Mucosa of descending colon (tissue), 3 donors: Measurements from ENCODE around the gene ROPN1B. TPM values are rescaled to one million over a fixed set of nuclear protein-coding genes. Genes with fewer than 3 reads are reported as not detected.
"Not testable (repeated sequence)": the region's sequence is repeated elsewhere in the genome, so short reads cannot be mapped to it uniquely, and the experiment has no call there.

Experiments used
- ATAC-seq: fragments of 200-7000 bp; cut with Tn5 transposase; one replicate; pipeline ENCODE4 v1.9.1; 2020; ENCODE audit warnings: mild to moderate bottlenecking, moderate library complexity
- DNase-seq, 3 donors: peaks; one replicate each; pipeline ENCODE4 v3.0.0-alpha.2; 2020
- H3K36me3 ChIP-seq: fragments of 200-600 bp; one replicate; pipeline ENCODE4 v1.8.0; 2021; ENCODE audit warnings: low read depth, mild to moderate bottlenecking
- H3K4me1 ChIP-seq: fragments of 200-600 bp; one replicate; pipeline ENCODE4 v1.8.0; 2021; ENCODE audit warnings: low read depth, mild to moderate bottlenecking
- H3K4me3 ChIP-seq: fragments of 200-600 bp; one replicate; pipeline ENCODE4 v1.8.0; 2021; ENCODE audit warnings: mild to moderate bottlenecking
- H3K9me3 ChIP-seq: fragments of 200-600 bp; one replicate; pipeline ENCODE4 v1.8.0; 2021; ENCODE audit warnings: mild to moderate bottlenecking
- intact Hi-C, 2 donors: fragments of 100-400 bp; cut with DNase I in 1 of 2; cut with micrococcal nuclease in 1 of 2; formaldehyde crosslinking; loops; one replicate each; pipeline versions ENCODE4 v1.11.0 to v1.11.1; 2022; cut with DNase I, micrococcal nuclease
- total RNA-seq, 3 donors: library from RNA; stranded (reverse); fragmentation: NEBNext Ultra II Directional in 2 of 3; extraction: Animal tissue kit (Norgen Biotek cat#: 25700) in 2 of 3; gene quantifications; one replicate each; pipeline versions ENCODE4 v1.2.1 to v1.2.4, GENCODE V29; 2021 to 2023
- TF ChIP-seq, protein P1 (sequence below): fragments of 200-600 bp; IDR thresholded peaks from one replicate; pipeline ENCODE4 v1.8.0; 2022; ENCODE audit warnings: antibody characterized with exemption, mild to moderate bottlenecking
- donor health status: DM: no; HTN: no; CAD: no; lungs with moderate emphysema.
- donor health status: DM: no; HTN: no; CAD: no.
- donor health status: DM: no; HTN: yes; CAD: no.

Gene ROPN1B
- total RNA-seq, 3 donors from 2014 or later: 0.22 TPM; not detected in 2

GRCh38 chr3:125990253-125990970, 21.4 kb downstream of the ROPN1B start:
- H3K9me3 ChIP-seq: no peaks in the 10 kb centered on the region
- intact Hi-C loops: no loop called here
- peak; percentile 97 for ATAC-seq

DNA sequence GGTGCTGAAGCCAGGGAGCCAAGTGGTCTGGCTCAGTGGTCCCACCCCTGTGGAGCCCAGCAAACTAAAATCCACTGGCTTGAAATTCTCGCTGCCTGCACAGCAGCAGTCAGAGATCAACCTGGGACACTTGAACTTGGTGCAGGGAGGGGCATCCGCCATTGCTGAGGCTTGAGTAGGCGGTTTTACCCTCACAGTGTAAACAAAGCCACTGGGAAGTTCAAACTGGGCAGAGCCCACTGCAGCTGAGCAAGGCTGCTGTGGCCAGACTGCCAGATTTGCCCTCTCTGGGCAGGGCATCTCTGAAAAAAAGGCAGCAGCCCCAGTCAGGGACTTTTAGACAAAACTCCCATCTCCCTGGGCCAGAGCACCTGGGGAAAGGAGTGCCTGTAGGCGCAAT, 27.8 kb downstream of the ROPN1B start:
- H3K36me3 ChIP-seq, H3K4me3 ChIP-seq, intact Hi-C loops, DNase-seq, ATAC-seq, H3K4me1 ChIP-seq: not testable (repeated sequence)
- peaks cover 49% of the 10 kb centered on the region for H3K9me3 ChIP-seq

More at GRCh38 chr3:125990253-125990970, 21.4 kb downstream of the ROPN1B start:
- peaks cover 10% of the 10 kb centered on the region for H3K4me1 ChIP-seq
- TF ChIP-seq, protein P1, sequence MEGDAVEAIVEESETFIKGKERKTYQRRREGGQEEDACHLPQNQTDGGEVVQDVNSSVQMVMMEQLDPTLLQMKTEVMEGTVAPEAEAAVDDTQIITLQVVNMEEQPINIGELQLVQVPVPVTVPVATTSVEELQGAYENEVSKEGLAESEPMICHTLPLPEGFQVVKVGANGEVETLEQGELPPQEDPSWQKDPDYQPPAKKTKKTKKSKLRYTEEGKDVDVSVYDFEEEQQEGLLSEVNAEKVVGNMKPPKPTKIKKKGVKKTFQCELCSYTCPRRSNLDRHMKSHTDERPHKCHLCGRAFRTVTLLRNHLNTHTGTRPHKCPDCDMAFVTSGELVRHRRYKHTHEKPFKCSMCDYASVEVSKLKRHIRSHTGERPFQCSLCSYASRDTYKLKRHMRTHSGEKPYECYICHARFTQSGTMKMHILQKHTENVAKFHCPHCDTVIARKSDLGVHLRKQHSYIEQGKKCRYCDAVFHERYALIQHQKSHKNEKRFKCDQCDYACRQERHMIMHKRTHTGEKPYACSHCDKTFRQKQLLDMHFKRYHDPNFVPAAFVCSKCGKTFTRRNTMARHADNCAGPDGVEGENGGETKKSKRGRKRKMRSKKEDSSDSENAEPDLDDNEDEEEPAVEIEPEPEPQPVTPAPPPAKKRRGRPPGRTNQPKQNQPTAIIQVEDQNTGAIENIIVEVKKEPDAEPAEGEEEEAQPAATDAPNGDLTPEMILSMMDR: no peak
- peak; percentile 82 to 88 (median 87) for DNase-seq
- peak overlapping the region; percentile 48 for H3K4me3 ChIP-seq
- no peaks in the 10 kb centered on the region for H3K36me3 ChIP-seq

GRCh38 chr3:126002189-126002588, 33.2 kb downstream of the ROPN1B start:
- Histone ChIP-seq H3K4me1 (no peaks in the 10 kb centered on the region), H3K36me3 (no peaks in the 10 kb centered on the region), H3K4me3 (no peak overlapping the region), H3K9me3 (peaks cover 44% of the 10 kb centered on the region)
- TF ChIP-seq, protein P1: no peak
- DNase-seq: no peak
- intact Hi-C loops: no loop called here
- no peak for ATAC-seq

DNA sequence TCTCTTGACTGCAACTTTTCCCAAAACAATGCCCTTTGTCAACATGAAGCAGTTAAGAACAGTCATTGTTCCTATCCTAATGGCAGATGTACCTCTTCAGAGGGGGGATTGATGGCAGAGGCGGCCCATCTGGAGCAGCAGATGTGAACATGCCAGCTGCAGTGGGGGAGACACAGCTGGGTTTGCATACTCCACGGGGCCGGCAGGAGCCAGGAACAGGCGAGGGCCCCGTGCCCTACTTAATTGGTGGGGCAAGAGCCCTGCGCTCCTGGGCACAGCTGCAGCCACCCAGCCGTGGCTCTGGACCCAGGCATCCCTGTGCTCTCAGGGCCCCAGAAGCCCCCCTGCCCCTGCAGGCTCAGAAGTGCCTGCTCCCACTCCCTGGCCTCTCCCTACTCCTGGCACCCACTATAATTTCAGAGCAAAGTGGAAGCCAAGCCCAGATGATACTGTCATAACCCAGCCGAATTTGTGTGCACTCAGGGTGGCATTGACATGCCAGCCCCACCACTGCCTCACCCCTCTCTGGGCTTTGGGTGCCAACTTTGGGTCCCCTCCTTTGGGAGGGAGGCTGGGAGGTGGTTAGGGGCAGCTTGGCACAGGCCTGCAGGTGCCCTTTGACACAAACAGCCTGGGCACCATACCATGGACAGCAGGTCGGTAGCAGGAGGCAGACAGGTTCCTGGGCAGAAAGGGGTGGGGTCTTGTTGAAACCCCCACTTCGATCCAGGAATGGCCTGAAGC, 34.6 kb downstream of the ROPN1B start:
- intact Hi-C loops: no loop called here
- no peak overlapping the region for H3K4me3 ChIP-seq
- no peaks in the 10 kb centered on the region for H3K36me3 ChIP-seq
- H3K9me3 ChIP-seq: peaks cover 34% of the 10 kb centered on the region
- DNase-seq (no peak), ATAC-seq (no peak)
- H3K4me1 ChIP-seq: no peaks in the 10 kb centered on the region
- TF ChIP-seq, protein P1: no peak

DNA sequence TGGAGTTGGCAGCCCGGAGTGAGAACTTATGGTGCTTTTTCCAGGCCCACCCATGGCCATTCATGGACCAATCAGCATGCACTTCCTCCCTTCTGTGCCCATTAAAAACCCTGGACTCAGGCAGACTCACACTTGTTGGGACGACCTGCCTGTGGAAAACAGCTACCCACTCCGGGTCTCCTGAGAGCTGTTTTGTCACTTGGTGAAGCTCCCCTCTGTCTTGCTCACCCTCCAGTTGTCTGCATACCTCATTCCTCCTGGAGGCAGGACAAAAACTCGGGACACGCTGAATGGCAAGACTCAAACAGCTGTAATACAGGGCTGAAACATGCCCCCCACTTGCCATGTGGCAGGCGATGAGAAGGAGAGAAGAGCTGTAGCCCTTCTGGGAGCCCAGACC, 35.2 kb downstream of the ROPN1B start:
- Histone ChIP-seq H3K36me3 (no peaks in the 10 kb centered on the region), H3K4me3 (no peak overlapping the region), H3K4me1 (no peaks in the 10 kb centered on the region), H3K9me3 (peaks cover 29% of the 10 kb centered on the region)
- ATAC-seq: no peak
- DNase-seq: no peak
- intact Hi-C loops: no loop called here
- TF ChIP-seq, protein P1: no peak

DNA sequence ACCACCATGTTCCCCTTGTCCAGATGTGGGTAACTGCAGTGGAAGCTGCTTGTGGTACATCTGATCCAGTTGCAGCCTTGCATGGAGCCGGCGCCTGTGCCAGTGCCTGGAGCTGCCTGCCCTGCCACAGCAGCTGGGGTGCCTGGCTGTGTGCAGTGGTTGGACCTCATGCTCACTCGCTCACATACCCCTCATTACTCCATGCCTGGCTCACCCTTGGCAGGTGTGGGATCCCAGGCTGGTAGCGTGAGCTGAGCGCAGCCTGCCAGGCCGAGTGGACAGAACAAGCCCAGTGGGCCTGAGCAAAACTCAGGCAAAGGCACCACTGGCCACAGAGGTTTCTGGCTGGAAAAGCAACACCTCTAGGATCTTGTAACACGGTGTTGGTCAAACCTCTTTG, 35.7 kb downstream of the ROPN1B start:
- peaks cover 24% of the 10 kb centered on the region for H3K9me3 ChIP-seq
- H3K4me3 ChIP-seq: no peak overlapping the region
- TF ChIP-seq, protein P1: no peak
- DNase-seq (no peak), ATAC-seq (no peak)
- no peaks in the 10 kb centered on the region for H3K36me3 ChIP-seq
- H3K4me1 ChIP-seq: no peaks in the 10 kb centered on the region
- intact Hi-C loops: no loop called here
